Measurements from ENCODE around the gene FMO2.

The FMO2 gene

DNA sequence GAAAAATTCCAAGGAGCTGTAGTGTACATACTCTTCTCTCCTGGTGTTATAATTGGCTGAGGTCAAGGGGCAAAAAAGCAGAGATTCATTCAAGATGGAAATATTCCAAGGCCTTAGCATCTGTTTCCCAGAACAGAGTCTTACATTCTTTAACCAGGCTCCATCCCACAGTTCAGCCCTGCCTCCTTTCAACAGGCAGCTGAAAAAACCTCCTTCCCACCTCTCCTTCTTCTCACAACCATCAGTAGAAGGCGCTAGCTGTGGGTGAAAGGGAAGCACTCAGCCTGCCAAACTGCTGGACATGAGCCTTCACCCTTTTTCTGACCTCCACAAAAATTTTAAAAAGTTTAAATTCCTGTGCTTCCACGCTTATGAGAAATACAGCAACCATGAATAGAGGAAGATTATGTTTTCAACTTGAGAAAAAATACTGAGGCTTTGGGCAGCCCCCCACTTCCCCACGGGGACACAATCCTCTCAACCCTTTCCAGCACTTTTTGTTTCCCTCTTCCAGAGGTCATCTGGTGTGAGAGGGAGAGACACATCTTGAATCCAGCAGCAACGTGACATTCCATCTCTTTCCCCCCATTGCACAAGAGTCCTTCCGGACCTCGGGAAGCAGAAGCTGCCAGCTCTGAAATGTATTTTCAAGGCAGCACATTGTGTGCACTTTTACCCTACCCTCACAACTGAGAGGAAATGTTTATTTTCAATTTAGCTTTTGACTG is 43.2 kb upstream of the FMO2 start:
- DNase-seq (ENCODE audit: low read depth), result no peak
- H3K4me3 ChIP-seq (ENCODE audit: low read depth, low read length), result no peak overlapping the region
- no peak for TF ChIP-seq CTCF (IDR thresholded peaks at IDR 0.05; ENCODE audit: insufficient read depth, low read depth, low read length, missing control alignments)

DNA sequence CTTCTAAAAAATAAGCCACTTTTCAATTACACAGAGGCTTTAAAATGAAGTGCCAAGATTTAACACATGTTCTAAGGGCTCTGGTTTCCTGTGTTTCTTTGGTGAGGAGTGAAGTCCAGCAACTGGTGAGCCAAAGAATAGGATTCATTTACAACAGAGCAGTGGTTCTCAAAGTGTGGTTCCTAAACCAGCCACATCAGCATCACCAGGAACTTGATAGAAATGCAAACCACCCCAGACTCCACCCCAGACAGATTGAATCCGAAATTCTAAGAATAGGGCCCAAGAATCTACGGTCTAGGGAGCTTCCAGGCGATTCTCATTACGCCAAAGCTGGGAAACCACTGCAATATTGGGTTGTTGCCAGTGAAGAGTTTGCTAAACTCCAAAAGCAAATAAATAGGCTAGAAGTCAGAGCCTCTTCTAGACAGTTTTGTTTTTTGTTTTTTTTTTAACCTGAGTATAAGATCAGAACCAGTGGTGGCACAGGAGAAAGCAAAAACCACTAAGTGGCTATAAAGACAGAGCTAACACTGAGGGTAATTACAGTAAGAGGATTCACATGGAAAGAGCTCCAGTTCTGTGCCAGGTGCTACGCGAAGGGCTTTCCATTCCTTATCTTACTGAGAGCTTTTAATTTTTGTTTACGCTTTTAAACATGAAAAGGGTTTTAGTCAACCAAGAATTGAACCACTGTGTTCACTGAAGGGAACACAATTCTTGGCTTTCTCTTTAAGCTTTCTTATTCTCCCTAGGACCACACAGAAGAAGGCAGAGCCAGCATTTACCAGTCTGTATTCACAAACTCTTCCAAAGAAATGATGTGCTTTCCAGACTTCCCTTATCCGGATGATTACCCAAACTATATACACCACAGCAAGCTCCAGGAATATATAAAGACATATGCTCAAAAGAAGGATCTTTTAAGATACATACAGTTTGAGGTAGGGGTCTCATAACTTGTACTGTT is 42.4 kb upstream of the FMO2 start:
- DNase-seq (ENCODE audit: low read depth), result no peak
- no peak overlapping the region for H3K4me3 ChIP-seq (ENCODE audit: low read depth, low read length)
- no peak for TF ChIP-seq CTCF (IDR thresholded peaks at IDR 0.05; ENCODE audit: insufficient read depth, low read depth, low read length, missing control alignments)

DNA sequence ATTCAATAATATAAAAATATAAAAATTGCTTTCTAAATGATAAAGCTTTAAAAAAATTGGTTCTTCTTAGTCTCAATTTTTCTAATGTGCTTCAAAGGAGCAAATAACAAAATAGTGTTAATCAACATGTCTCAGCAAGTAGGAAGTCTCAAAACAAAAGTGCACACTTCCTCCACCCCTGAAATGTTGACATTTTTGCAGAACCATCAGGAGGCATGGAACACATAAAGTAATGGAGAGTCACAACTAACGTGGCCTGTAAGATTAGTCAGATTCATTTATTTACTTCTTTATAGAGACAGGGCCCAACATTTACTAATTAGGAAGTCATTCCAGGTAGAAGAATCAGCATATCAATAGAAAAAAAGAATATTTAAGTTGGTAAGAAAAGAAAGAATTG is 34.9 kb upstream of the FMO2 start:
- no peak for DNase-seq (ENCODE audit: low read depth)
- no peak for TF ChIP-seq CTCF (IDR thresholded peaks at IDR 0.05; ENCODE audit: insufficient read depth, low read depth, low read length, missing control alignments)
- no peak overlapping the region for H3K4me3 ChIP-seq (ENCODE audit: low read depth, low read length)

DNA sequence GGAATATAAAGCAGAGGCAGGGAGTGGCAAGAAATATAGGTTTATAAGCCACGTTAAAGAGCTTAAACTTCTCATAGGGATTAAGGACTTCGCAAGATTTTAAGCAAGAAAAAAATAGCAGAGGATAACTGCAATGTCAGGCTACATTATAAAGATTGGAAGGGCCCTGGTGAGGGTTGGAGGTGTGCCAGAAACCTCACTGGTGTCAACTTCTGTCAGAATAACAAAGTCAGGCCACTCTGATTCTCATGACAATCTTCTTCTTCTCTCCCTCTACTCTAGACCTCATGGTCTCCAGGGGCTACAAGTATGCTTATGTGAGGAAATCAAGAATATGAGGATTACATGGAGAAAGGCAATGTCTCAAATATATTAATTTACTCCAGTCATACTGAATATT is 32.6 kb upstream of the FMO2 start:
- TF ChIP-seq CTCF (IDR thresholded peaks at IDR 0.05; ENCODE audit: insufficient read depth, low read depth, low read length, missing control alignments), result no peak
- DNase-seq (ENCODE audit: low read depth), result no peak
- no peak overlapping the region for H3K4me3 ChIP-seq (ENCODE audit: low read depth, low read length)

DNA sequence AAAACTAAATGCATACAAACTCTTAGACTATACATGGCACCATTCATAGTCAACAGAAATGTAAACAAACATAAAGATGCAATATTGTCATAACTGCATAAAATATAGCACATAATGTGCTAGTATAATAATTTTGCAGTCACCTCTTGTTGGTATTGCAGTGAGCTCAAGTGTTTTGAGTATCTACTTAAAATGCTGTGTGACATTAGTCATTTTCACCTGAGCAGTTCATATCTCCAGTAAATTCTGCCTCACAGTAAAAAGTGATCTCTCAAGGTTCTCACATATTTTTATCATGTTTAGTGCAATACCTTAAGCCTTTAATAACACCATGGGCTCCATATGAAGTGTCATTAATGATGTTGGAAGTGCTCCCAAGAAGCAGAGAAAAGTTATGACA is 29.6 kb upstream of the FMO2 start:
- TF ChIP-seq CTCF (IDR thresholded peaks at IDR 0.05; ENCODE audit: insufficient read depth, low read depth, low read length, missing control alignments), result no peak
- no peak for DNase-seq (ENCODE audit: low read depth)
- no peak overlapping the region for H3K4me3 ChIP-seq (ENCODE audit: low read depth, low read length)

- no peak for DNase-seq (ENCODE audit: low read depth)
- TF ChIP-seq CTCF (IDR thresholded peaks at IDR 0.05; ENCODE audit: insufficient read depth, low read depth, low read length, missing control alignments), result no peak
Measured at GRCh38 chr1:171158096-171158495, 27.0 kb upstream of the FMO2 start.

More at GRCh38 chr1:171158096-171158495, 27.0 kb upstream of the FMO2 start:
- H3K4me3 ChIP-seq (ENCODE audit: low read depth, low read length), result no peak overlapping the region

Data from GM12865 (cell line).